AML-193 (cell line): ENCODE results near the gene FZD7.

Experiments
- DNase-seq, 2 experiments: peaks; one replicate each; lab custom pipeline; 2025; lab: John Stamatoyannopoulos, UW

The FZD7 gene

GRCh38 chr2:202067589-202067988 is 33.9 kb downstream of the FZD7 start:
- no peak for DNase-seq

GRCh38 chr2:202069170-202070067 is 35.8 kb downstream of the FZD7 start:
- no peak for DNase-seq

- DNase-seq = no peak
These were observed 37.5 kb downstream of the FZD7 start for GRCh38 chr2:202071107-202071506.

DNA sequence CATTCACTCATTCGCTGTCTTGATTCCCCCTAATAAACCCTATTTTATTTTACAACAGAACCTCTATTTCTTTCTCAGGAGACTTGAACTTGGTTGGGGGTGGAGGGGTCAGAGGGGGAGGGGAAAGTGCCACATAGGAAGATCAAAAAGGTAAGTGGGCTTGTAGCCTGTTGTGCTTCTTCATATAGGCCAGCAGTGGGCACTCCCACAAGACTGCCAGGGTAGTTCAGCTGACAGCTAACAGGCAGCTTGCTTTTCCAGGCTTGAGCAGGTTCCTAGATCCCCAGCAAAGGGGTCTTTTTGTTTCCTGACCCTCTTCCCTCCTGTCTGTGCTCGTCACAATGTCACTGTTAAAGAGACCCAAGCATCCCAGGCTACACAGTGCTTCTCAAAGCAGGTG is 38.6 kb downstream of the FZD7 start:
- DNase-seq = no peak

GRCh38 chr2:202072737-202073401 is 39.2 kb downstream of the FZD7 start, which contains the start of gene KIAA2012:
Gene KIAA2012 (plus strand): TSS chr2:202073255. CDS start chr2:202073628, 373 bp downstream.
- no peak for DNase-seq

DNA sequence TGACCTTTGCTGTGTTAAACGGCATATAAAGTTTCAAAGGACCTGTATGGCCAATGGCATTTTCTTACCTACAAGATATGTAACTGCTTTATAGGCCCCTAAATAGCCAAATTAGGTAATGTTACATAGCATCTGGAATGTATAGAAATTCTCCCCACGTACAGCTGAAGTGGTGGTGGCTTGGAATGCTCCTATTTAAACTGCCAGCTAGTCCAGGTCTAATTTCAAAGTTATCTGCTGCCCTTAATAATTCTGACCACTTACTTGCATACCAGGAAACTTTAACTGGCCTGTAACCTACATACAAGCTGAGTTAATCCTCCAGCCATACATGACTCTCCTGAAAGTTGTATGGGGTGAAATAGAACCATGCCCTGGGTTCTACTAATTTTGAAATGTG is 40.7 kb downstream of the FZD7 start:
- DNase-seq = no peak

GRCh38 chr2:202079310-202079709 is 45.7 kb downstream of the FZD7 start:
- no peak for DNase-seq

- no peak for DNase-seq
These were observed 50.6 kb downstream of the FZD7 start for GRCh38 chr2:202084265-202084664.
